Motor neuron (in vitro differentiated cells): ENCODE results near the gene SLC2A9. TPM values are rescaled to one million over a fixed set of nuclear protein-coding genes. Genes with fewer than 3 reads are reported as not detected.

ENCODE experiments used
- ATAC-seq, 8 experiments: fragments of 200-7000 bp; cut with Tn5 transposase; replicated peaks in 6 of 8; 2 replicates each; pipeline ENCODE4 v1.8.0; 2021; ENCODE audit warnings: mild to moderate bottlenecking in 8 of 8, moderate library complexity in 8 of 8
- H3K27ac ChIP-seq, 2 donors: fragments of 250-450 bp; sonication (Bioruptor Pico); 2 replicates each; pipeline ENCODE4 v1.9.0; 2021; ENCODE audit warnings: antibody characterized with exemption in 2 of 2, mild to moderate bottlenecking in 2 of 2, moderate library complexity in 1 of 2
- H3K4me1 ChIP-seq, 2 donors: fragments of 250-450 bp; sonication (Bioruptor Pico); replicated peaks in 1 of 2; 2 replicates each; pipeline ENCODE4 v1.6.1; 2021; ENCODE audit warnings: antibody characterized with exemption in 2 of 2, mild to moderate bottlenecking in 2 of 2, moderate library complexity in 1 of 2
- H3K4me3 ChIP-seq, 5 donors: fragments of 250-450 bp; sonication (Bioruptor Pico); 2 replicates each; pipeline ENCODE4 v1.9.0; 2021; ENCODE audit warnings: antibody characterized with exemption in 5 of 5, mild to moderate bottlenecking in 5 of 5, moderate library complexity in 4 of 5
- WGBS, 10 experiments: fragments of 450-650 bp; shearing (Covaris generic); methylation state at CpG; one replicate each; pipeline ENCODE4 v1.0.0; 2022; 5-methylcytosine and 5-hydroxymethylcytosine counted together
- in situ Hi-C, 9 experiments: fragments of 400-800 bp; cut with MboI; loops; one replicate each; pipeline ENCODE4 v1.15.0; 2021; ENCODE audit warnings: low sequenced_read_pairs in 9 of 9, low pct_unique_long_range_greater_than_20kb in 2 of 9; ENCODE audit not compliant: unreplicated experiment in 9 of 9
- total RNA-seq, 8 experiments: library from RNA; unstranded; fragments of 300-600 nt; gene quantifications; 2 replicates each; pipeline versions ENCODE4 v1.2.3 to v1.2.4, GENCODE V29; 2022

SLC2A9 gene
- 1 to 10 TPM in 4 of 8 experiments, under 1 TPM in 4; 0.21 to 4.4 (median 1.3) TPM for total RNA-seq

DNA sequence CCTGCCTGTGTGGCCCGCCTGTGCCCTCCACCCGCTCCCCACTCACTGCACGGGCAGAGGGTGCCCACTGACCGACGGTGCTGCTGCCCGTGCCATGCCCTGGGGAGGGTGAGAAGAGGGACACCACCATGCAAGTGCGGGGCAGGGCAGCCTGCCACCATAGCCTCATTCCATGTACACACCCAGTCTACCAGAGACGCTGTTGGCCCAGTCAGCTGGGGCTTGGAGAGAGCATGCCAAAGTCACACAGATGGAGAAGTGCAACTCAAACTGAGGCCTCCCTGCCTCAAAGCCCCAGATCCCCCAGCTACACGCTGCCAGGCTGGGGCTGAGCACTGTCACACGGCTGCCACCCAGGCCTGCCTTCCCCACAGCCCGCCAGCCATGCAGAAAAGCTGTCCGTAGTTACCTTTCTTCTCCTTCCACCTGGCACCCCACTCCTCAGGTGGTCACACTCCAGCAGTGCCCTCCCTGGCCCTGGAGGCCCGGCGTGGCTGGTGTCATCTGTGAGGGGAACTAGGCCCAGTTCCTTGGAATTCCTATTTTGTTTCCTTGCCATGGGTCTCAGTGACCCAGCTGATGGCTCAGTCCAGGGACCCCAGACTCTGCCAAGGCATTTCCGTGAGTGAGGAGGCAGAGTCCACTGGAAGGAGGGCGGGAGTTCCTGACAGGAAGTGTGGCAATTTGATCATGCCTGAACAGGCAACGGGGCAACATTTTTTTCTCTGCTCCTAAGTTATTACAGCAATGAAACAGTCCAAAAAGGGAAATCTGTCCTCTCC is at the start of gene SLC2A9:
TSS of gene SLC2A9 (minus strand) at position 627 of the 782 bp plus-strand sequence. CDS start at position 559, 68 bp downstream.
- Histone ChIP-seq H3K4me3 (no peak within 1 kb of the TSS), H3K27ac (no peak within 1 kb of the TSS), H3K4me1 (no peaks in the 10 kb centered on the region)
- 0 to 100% (median 83%) methylated on average over 1 to 5 of the region's 17 CpGs; no CpG with 5 or more reads in 5 of the 10 experiments for WGBS, 10 experiments
- no peak for ATAC-seq
- in situ Hi-C loops = loop anchor here in 2 of 9 experiments (25.0 kb wide), 2 partner anchors 109 to 259 kb away; no protein-coding TSS in a partner anchor

- in situ Hi-C loops = loop anchor here in 1 of 9 experiments (25.0 kb wide), 1 partner anchor 307 kb away; no protein-coding TSS in a partner anchor
- ATAC-seq = no peak
- WGBS, 10 experiments = 81 to 100% (median 90%) methylated on average over 1 to 7 of the region's 12 CpGs; no CpG with 5 or more reads in 2 of the 10 experiments
- H3K27ac ChIP-seq = no peak overlapping the region
- peaks cover 0 to 4% of the 10 kb centered on the region in 2 donors for H3K4me1 ChIP-seq
- H3K4me3 ChIP-seq = no peak overlapping the region
These were observed 47.9 kb upstream of the SLC2A9 start for GRCh38 chr4:10069075-10069642.

DNA sequence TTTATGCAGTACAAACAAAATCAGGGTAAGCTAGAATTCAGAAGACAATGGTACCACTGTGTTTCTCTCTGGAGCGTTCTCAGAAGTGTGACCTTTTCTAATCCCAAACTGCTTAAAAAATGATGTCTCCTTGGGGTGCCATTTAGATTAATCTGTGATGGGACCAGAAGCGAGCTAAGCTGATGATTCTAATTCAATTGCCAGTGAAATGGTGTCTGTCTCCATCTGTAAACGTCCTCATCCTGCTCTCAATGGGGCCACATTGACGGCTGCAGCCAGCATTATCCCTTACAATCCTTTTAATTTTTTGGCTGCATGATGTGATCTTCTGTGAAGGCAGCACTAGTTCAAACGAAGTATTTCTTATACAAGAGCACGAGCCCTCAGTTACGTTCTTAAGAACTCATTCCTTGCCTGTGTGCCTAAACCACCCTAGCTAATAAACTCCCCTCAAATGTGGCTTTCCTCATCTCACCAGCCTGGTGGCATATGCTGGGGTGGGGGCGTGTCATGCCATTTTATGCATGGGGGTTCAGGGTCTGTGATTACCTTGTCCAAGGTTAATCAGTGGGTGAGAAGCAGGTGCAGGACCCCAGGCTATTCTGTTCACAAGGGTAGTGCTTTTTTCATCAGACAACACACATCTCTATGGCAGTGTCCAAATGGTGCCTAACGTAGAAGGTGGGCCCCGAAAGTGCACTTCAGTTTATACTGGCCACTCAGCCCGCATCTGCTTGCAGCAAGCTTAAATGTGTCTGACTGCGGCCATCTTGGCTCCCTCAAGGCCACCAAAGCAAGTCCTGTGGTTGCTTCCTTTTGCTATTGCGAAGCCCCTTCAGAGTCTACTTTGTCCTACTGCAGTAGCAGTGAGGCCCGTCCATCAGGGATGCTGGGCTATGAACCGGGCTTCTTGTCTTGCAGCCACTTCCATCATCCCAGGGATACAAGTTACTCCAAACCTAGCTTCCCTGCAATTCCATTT is 45.7 kb upstream of the SLC2A9 start:
- in situ Hi-C loops = loop anchor here in 1 of 9 experiments (25.0 kb wide), 1 partner anchor 305 kb away; no protein-coding TSS in a partner anchor
- Histone ChIP-seq H3K4me3 (no peak overlapping the region), H3K27ac (no peak overlapping the region), H3K4me1 (peaks cover 4 to 5% of the 10 kb centered on the region in 2 donors)
- 70 to 100% (median 91%) methylated on average over 1 to 8 of the region's 15 CpGs for WGBS, 10 experiments
- ATAC-seq = no peak

DNA sequence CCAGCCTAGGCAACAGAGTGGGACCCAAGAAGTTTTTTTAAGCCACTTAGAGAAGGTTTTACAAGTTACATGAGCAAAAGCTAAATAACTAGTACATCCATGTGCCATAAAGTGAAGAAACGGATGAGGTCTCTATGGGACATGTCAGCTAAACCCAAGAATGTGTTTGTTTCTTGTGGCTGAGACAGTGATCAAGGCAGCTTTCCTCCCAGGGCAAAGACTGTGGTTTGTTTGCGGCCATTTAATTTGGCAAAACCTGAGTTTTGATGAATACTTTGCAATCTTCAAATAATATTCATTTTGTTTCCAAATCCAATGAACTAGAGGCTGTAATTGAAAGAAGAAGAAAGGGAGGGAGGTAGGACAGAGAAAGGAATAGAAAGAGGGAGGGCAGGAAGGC is 44.9 kb upstream of the SLC2A9 start:
- 0 to 100% (median 57%) methylated on average over 1 to 2 of the region's 2 CpGs; no CpG with 5 or more reads in 1 of the 10 experiments for WGBS, 10 experiments
- Histone ChIP-seq H3K27ac (no peak overlapping the region), H3K4me3 (no peak overlapping the region), H3K4me1 (peaks cover 4 to 5% of the 10 kb centered on the region in 2 donors)
- no peak for ATAC-seq
- in situ Hi-C loops = loop anchor here in 1 of 9 experiments (25.0 kb wide), 1 partner anchor 304 kb away; no protein-coding TSS in a partner anchor

GRCh38 chr4:10063544-10064300 is 42.4 kb upstream of the SLC2A9 start:
- ATAC-seq = peak; percentile 94 to 99 (median 98)
- in situ Hi-C loops = loop anchor here in 1 of 9 experiments (25.0 kb wide), 1 partner anchor 301 kb away; no protein-coding TSS in a partner anchor
- Histone ChIP-seq H3K27ac (no peak overlapping the region), H3K4me1 (peaks cover 4 to 5% of the 10 kb centered on the region in 2 donors), H3K4me3 (no peak overlapping the region)
- WGBS, 10 experiments = 20 to 80% (median 40%) methylated on average over 1 to 7 of the region's 9 CpGs; no CpG with 5 or more reads in 1 of the 10 experiments

GRCh38 chr4:10061650-10062415 is 40.5 kb upstream of the SLC2A9 start:
- H3K4me3 ChIP-seq = no peak overlapping the region
- H3K27ac ChIP-seq = no peak overlapping the region
- no peak for ATAC-seq
- peaks cover 3 to 5% of the 10 kb centered on the region in 2 donors for H3K4me1 ChIP-seq
- in situ Hi-C loops = loop anchor here in 1 of 9 experiments (25.0 kb wide), 1 partner anchor 300 kb away; no protein-coding TSS in a partner anchor
- WGBS, 10 experiments = 10 to 90% (median 81%) methylated on average over 1 to 3 of the region's 3 CpGs; no CpG with 5 or more reads in 3 of the 10 experiments

GRCh38 chr4:10058371-10058770 is 37.1 kb upstream of the SLC2A9 start:
- Histone ChIP-seq H3K4me1 (peaks cover 0 to 2% of the 10 kb centered on the region in 2 donors), H3K4me3 (no peak overlapping the region), H3K27ac (no peak overlapping the region)
- WGBS, 10 experiments = 40 to 100% (median 95%) methylated on average over 1 to 4 of the region's 7 CpGs; no CpG with 5 or more reads in 1 of the 10 experiments
- no peak for ATAC-seq
- in situ Hi-C loops = loop anchor here in 1 of 9 experiments (25.0 kb wide), 1 partner anchor 296 kb away; no protein-coding TSS in a partner anchor

DNA sequence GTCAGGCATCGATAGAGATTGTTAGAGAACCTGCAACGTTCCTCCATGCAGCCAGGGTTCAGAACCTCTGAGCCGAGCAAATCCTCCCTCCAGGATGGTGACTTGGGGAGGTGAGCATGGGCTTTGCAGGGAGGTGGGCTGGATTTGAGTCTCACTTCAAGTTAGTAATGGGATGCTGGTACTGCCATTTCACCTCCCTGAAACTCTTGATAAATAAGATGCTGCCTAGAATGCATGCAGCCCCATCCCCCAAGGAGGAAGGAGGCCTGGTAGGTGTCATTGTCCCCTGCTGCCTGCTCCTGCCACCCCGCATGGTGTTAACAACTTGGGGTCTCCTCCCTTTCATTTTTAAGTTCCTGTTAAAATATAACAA is 35.7 kb upstream of the SLC2A9 start:
- WGBS, 10 experiments = 40 to 100% (median 76%) methylated on average over 1 to 3 of the region's 4 CpGs; no CpG with 5 or more reads in 5 of the 10 experiments
- in situ Hi-C loops = loop anchor here in 1 of 9 experiments (25.0 kb wide), 1 partner anchor 295 kb away; no protein-coding TSS in a partner anchor

GRCh38 chr4:10056334-10057022 is 35.2 kb upstream of the SLC2A9 start:
- 83 to 100% (median 94%) methylated on average over 1 to 6 of the region's 8 CpGs; no CpG with 5 or more reads in 1 of the 10 experiments for WGBS, 10 experiments
- ATAC-seq = no peak
- Histone ChIP-seq H3K27ac (no peak overlapping the region), H3K4me1 (peaks cover 2 to 4% of the 10 kb centered on the region in 2 donors), H3K4me3 (no peak overlapping the region)
- in situ Hi-C loops = loop anchor here in 1 of 9 experiments (25.0 kb wide), 1 partner anchor 294 kb away; no protein-coding TSS in a partner anchor

More for the DNA sequence above, 35.7 kb upstream of the SLC2A9 start:
- ATAC-seq = no peak
- Histone ChIP-seq H3K27ac (no peak overlapping the region), H3K4me1 (no peaks in the 10 kb centered on the region), H3K4me3 (no peak overlapping the region)

GRCh38 chr4:10055871-10056270 is 34.6 kb upstream of the SLC2A9 start:
- no peak for ATAC-seq
- H3K4me3 ChIP-seq = no peak overlapping the region
- in situ Hi-C loops = loop anchor here in 1 of 9 experiments (25.0 kb wide), 1 partner anchor 294 kb away; no protein-coding TSS in a partner anchor
- no peak overlapping the region for H3K27ac ChIP-seq
- H3K4me1 ChIP-seq = peaks cover 8 to 10% of the 10 kb centered on the region in 2 donors
- 58 to 100% (median 92%) methylated on average over 1 to 4 of the region's 4 CpGs; no CpG with 5 or more reads in 2 of the 10 experiments for WGBS, 10 experiments
